Endothelial cell (in vitro differentiated cells): ENCODE results near the gene MMP7. TPM values are rescaled to one million over a fixed set of nuclear protein-coding genes. Genes with fewer than 3 reads are reported as not detected.

ENCODE experiments used
- DNase-seq: peaks from one replicate; pipeline ENCODE4 v3.0.0; 2021; ENCODE audit warnings: low spot score
- H3K27ac Mint-ChIP-seq: one replicate; pipeline ENCODE4 v1.8.0; 2021; ENCODE audit warnings: mixed read lengths, inconsistent platforms; ENCODE audit not compliant: unreplicated experiment
- H3K27me3 Mint-ChIP-seq: one replicate; pipeline ENCODE4 v1.8.0; 2021; ENCODE audit warnings: mild to moderate bottlenecking, moderate library complexity, mixed read lengths, inconsistent platforms; ENCODE audit not compliant: unreplicated experiment
- H3K36me3 Mint-ChIP-seq: one replicate; pipeline ENCODE4 v1.8.0; 2021; ENCODE audit warnings: mild to moderate bottlenecking, low read depth, mixed read lengths, inconsistent platforms; ENCODE audit not compliant: unreplicated experiment
- H3K4me1 Mint-ChIP-seq: one replicate; pipeline ENCODE4 v1.8.0; 2021; ENCODE audit warnings: mild to moderate bottlenecking, mixed read lengths, inconsistent platforms; ENCODE audit not compliant: unreplicated experiment
- H3K4me3 Mint-ChIP-seq: one replicate; pipeline ENCODE4 v1.8.0; 2021; ENCODE audit warnings: mild to moderate bottlenecking, mixed read lengths, inconsistent platforms; ENCODE audit not compliant: unreplicated experiment
- H3K9me3 Mint-ChIP-seq: one replicate; pipeline ENCODE4 v1.8.0; 2021; ENCODE audit warnings: mixed read lengths, inconsistent platforms; ENCODE audit not compliant: unreplicated experiment
- CTCF ChIP-seq: fragments of 200-600 bp; sonication (generic); IDR thresholded peaks from one replicate; pipeline ENCODE4 v1.5.0; 2021; ENCODE audit warnings: antibody characterized with exemption; ENCODE audit not compliant: unreplicated experiment
- total RNA-seq: library from RNA; stranded (reverse); fragmentation: NEBNext Ultra II Directional; extraction: Animal tissue kit (Norgen Biotek cat#: 25700); gene quantifications from one replicate; pipeline ENCODE4 v1.2.1, GENCODE V29; 2021; ENCODE audit not compliant: unreplicated experiment

Gene MMP7
- total RNA-seq, 1 donor from 2014 or later, result not detected

- Mint-ChIP-seq H3K9me3 (no peaks in the 10 kb centered on the region), H3K27ac (no peak overlapping the region), H3K36me3 (no peaks in the 10 kb centered on the region), H3K4me3 (no peak overlapping the region), H3K4me1 (peaks cover 7% of the 10 kb centered on the region), H3K27me3 (no peaks in the 10 kb centered on the region)
- no peak for TF ChIP-seq CTCF
- DNase-seq, result no peak
Measured at GRCh38 chr11:102494216-102494615, 36.3 kb downstream of the MMP7 start.

DNA sequence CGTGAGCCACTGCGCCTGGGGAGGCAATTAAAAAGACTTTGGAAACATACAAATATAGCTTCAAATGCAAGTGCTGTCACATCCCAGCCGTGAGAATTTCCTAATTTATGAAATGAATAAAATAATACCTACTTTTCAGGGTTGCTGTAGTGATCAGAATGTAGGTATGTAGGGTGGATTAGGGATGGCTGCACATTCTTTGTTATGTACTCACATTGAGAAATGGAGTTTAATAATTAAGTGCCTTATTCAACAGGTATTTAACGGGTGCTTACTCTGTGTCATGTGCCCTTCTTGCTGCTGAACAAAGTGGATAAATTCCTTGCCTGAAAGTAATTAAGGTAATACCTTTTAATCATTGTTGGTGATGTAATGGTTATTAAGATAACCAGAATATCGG, 37.0 kb downstream of the MMP7 start:
- Mint-ChIP-seq H3K27ac (no peak overlapping the region), H3K4me3 (no peak overlapping the region), H3K9me3 (no peaks in the 10 kb centered on the region), H3K27me3 (no peaks in the 10 kb centered on the region), H3K4me1 (peaks cover 7% of the 10 kb centered on the region), H3K36me3 (no peaks in the 10 kb centered on the region)
- no peak for DNase-seq
- TF ChIP-seq CTCF, result no peak

- Mint-ChIP-seq H3K4me3 (no peak overlapping the region), H3K27ac (no peak overlapping the region), H3K4me1 (peaks cover 7% of the 10 kb centered on the region), H3K36me3 (no peaks in the 10 kb centered on the region), H3K9me3 (no peaks in the 10 kb centered on the region), H3K27me3 (no peaks in the 10 kb centered on the region)
- DNase-seq, result no peak
- TF ChIP-seq CTCF, result no peak
Measured at GRCh38 chr11:102491969-102492368, 38.6 kb downstream of the MMP7 start.

- TF ChIP-seq CTCF, result no peak
- DNase-seq, result no peak
- H3K9me3 Mint-ChIP-seq, result no peaks in the 10 kb centered on the region
- H3K36me3 Mint-ChIP-seq, result no peaks in the 10 kb centered on the region
- peaks cover 5% of the 10 kb centered on the region for H3K4me1 Mint-ChIP-seq
- no peak overlapping the region for H3K4me3 Mint-ChIP-seq
- no peak overlapping the region for H3K27ac Mint-ChIP-seq
- H3K27me3 Mint-ChIP-seq, result no peaks in the 10 kb centered on the region
Measured at GRCh38 chr11:102489186-102490145, 41.1 kb downstream of the MMP7 start.

GRCh38 chr11:102488208-102488607, 42.3 kb downstream of the MMP7 start:
- Mint-ChIP-seq H3K27ac (no peak overlapping the region), H3K9me3 (no peaks in the 10 kb centered on the region), H3K36me3 (no peaks in the 10 kb centered on the region), H3K27me3 (no peaks in the 10 kb centered on the region), H3K4me3 (no peak overlapping the region), H3K4me1 (peaks cover 5% of the 10 kb centered on the region)
- no peak for TF ChIP-seq CTCF
- DNase-seq, result no peak
